Lower leg skin (tissue), 4 donors: Measurements from ENCODE around the gene CDH13. TPM values are rescaled to one million over a fixed set of nuclear protein-coding genes. Genes with fewer than 3 reads are reported as not detected.

Experiments used
- DNase-seq, 2 donors: peaks; one replicate each; pipeline ENCODE4 v3.0.0-alpha.2; 2019; ENCODE audit warnings: low spot score in 2 of 2
- H3K4me3 ChIP-seq: fragments of 200-600 bp; sonication (generic); 2 replicates; pipeline ENCODE4 v1.5.1; 2017; ENCODE audit warnings: mild to moderate bottlenecking, low read depth; ENCODE audit not compliant: poor library complexity, severe bottlenecking
- CTCF ChIP-seq, 3 donors: fragments of 450-650 bp; IDR thresholded peaks; one replicate each; pipeline ENCODE4 v1.5.1; 2016; ENCODE audit warnings: antibody characterized with exemption in 3 of 3, mild to moderate bottlenecking in 3 of 3, moderate library complexity in 2 of 3
- POLR2A ChIP-seq, 2 donors: fragments of 450-650 bp; IDR thresholded peaks; one replicate each; pipeline ENCODE4 v1.6.1; 2016 to 2017; ENCODE audit warnings: antibody characterized with exemption in 2 of 2, mild to moderate bottlenecking in 1 of 2, moderate library complexity in 1 of 2
- WGBS, 2 donors: methylation state at CpG; one replicate each; pipeline ENCODE4 v1.1.5; 2018; 5-methylcytosine and 5-hydroxymethylcytosine counted together
- intact Hi-C: fragments of 100-400 bp; cut with DNase I; formaldehyde crosslinking; loops from one replicate; pipeline ENCODE4 v1.15.0; 2023; ENCODE audit warnings: low total_unique reads
- total RNA-seq, 4 donors: library from RNA; depleted of rRNA; stranded (reverse); fragments of >200 nt; gene quantifications; one replicate each; pipeline ENCODE4 v1.1.0, GENCODE V29; 2016

The CDH13 gene
- total RNA-seq, 4 donors from 2014 or later: 102 to 246 (median 155) TPM

DNA sequence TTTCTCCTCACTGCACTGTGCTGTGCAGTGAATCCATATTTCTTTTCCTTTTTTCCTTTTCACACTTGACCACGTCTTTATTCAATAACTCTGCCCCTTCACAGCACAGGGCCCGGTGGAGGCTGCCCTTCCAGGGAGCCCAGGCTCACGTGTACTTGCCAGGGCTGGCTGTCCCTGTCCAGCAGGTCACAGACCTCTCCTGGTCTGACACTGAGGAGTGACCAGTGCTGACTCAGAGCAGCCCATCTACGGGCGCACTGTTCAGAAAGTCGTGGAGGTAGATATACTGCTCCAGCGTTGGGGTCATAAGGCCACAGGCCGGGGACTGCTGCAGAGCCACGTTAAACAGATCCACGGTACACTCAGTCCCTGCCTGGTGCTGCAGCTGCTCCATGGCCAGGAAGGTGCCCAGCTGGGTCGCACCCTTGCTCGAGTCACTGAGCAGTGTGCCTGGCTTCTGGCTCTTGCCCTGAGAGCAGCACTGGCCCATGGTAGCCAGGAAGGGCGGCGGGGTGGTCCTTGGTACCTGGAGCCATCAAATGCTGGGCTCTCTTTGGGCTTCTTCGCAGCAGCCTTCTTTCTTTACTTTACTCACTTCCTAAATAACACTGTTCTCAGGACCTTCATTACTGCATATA, 531.7 kb downstream of the CDH13 start:
- DNase-seq: no peak
- WGBS, 2 donors: 74 to 77% methylated on average over 14 to 15 of the region's 15 CpGs
- no peak overlapping the region for H3K4me3 ChIP-seq
- intact Hi-C loops: no loop called here
- TF ChIP-seq CTCF (IDR thresholded peaks at IDR 0.05) (no peak), POLR2A (IDR thresholded peaks at IDR 0.05) (no peak)

DNA sequence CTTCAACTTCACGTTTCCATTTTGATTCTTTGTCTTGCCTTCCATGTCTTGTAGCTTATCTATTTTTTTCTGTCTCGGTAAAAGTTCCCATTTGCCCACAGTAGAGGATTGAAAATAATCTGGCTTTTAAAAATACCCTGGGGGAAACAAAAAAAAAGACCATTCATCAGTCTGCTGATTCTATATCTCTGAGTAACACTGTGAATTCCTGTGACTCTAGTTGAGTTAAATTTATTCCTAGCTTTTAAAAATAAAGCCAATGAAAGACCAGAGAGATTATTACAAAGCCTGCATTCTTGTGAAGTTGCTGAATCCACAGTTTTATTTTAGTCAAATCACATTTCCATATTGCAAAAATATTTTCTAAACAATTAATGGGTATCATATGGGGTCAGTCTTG, 532.3 kb downstream of the CDH13 start:
- DNase-seq: no peak
- H3K4me3 ChIP-seq: no peak overlapping the region
- WGBS, 2 donors: 55 to 70% methylated on average over 2 of the region's 2 CpGs
- TF ChIP-seq POLR2A (IDR thresholded peaks at IDR 0.05) (no peak), CTCF (IDR thresholded peaks at IDR 0.05) (no peak)
- intact Hi-C loops: no loop called here

- DNase-seq: no peak
- intact Hi-C loops: no loop called here
- H3K4me3 ChIP-seq: no peak overlapping the region
- TF ChIP-seq POLR2A (IDR thresholded peaks at IDR 0.05): no peak
- TF ChIP-seq CTCF (IDR thresholded peaks at IDR 0.05): no peak
- whole genome bisulfite sequencing, 2 donors: 86 to 88% methylated on average over 7 of the region's 7 CpGs
Observed at GRCh38 chr16:83160287-83161020, 533.7 kb downstream of the CDH13 start.

- intact Hi-C loops: no loop called here
- DNase-seq: no peak
- 59 to 86% methylated on average over 2 of the region's 2 CpGs for WGBS, 2 donors
- TF ChIP-seq POLR2A (IDR thresholded peaks at IDR 0.05) (no peak), CTCF (IDR thresholded peaks at IDR 0.05) (no peak)
- no peak overlapping the region for H3K4me3 ChIP-seq
Observed at GRCh38 chr16:83162791-83163190, 536.0 kb downstream of the CDH13 start.

DNA sequence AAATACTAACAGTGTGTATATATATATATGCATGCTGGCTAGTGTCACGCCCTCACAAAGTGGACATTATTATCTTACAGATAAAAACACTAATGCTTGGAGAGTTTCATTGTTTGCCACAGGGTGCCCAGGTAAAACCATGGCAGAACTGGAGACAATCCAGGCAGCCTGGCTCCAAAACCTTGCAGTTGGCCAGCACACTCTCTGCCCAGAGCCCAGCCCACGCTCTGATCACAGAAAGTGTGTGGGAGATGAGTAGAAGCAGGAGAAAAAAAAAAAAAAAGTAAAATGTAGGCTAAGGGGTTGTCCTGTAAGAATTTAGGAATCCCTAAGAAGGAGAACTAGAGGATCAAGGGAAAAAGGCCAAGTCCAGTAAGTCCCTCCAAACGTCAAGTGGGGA, 538.0 kb downstream of the CDH13 start:
- DNase-seq: no peak
- intact Hi-C loops: no loop called here
- WGBS, 2 donors: 77 to 87% methylated on average over 3 of the region's 3 CpGs
- no peak for TF ChIP-seq POLR2A (IDR thresholded peaks at IDR 0.05)
- no peak for TF ChIP-seq CTCF (IDR thresholded peaks at IDR 0.05)
- H3K4me3 ChIP-seq: no peak overlapping the region
